Measurements from ENCODE around the gene MRPS10. TPM values are rescaled to one million over a fixed set of nuclear protein-coding genes. Genes with fewer than 3 reads are reported as not detected.
"Not testable (repeated sequence)": the region's sequence is repeated elsewhere in the genome, so short reads cannot be mapped to it uniquely, and the experiment has no call there.

Gene MRPS10
- total RNA-seq, 1 experiment from 2014 or later: 67.6 TPM

GRCh38 chr6:42203183-42203582 is 14.5 kb downstream of the MRPS10 start:
- H3K9me3 ChIP-seq (ENCODE audit: control insufficient read depth, insufficient read depth, low read depth, low read length): no peaks in the 10 kb centered on the region
- ATAC-seq (no peak), DNase-seq (ENCODE audit: low read depth, low spot score) (no peak)
- H3K4me1 ChIP-seq (ENCODE audit: control insufficient read depth, insufficient read depth, low read length): peaks cover 5% of the 10 kb centered on the region; the same call in 1 of the 2 replicates
- intact Hi-C loops (cut with micrococcal nuclease; ENCODE audit: unreplicated experiment): no loop called here
- ChIA-PET CTCF (interaction anchor here (1.0 kb wide), 1 partner anchor 329 kb away, joined by 3 read pairs; no protein-coding TSS in a partner anchor), POLR2A (interaction anchor here (0.6 kb wide), 2 partner anchors 41 to 54 kb away, joined by 3 to 6 read pairs; no protein-coding TSS in a partner anchor)
- in situ Hi-C loops (cut with HindIII; ENCODE audit: low pct_unique_long_range_greater_than_20kb, low sequenced_read_pairs): no loop called here
- H3K4me3 ChIP-seq (ENCODE audit: low read depth in 2 of 2, low read length in 2 of 2): no peak overlapping the region
- BruUV-seq (replicated peaks): no TSS peak
- no peaks in the 10 kb centered on the region for H3K27me3 ChIP-seq (ENCODE audit: control insufficient read depth, insufficient read depth, low read length)
- no peak for TF ChIP-seq SIN3A (IDR thresholded peaks at IDR 0.05; ENCODE audit: borderline replicate concordance, insufficient read depth, low read depth, low read length)
- no peak for TF ChIP-seq POLR2AphosphoS5 (IDR thresholded peaks at IDR 0.05; ENCODE audit: low read depth, low read length)
- TF ChIP-seq, protein P1, sequence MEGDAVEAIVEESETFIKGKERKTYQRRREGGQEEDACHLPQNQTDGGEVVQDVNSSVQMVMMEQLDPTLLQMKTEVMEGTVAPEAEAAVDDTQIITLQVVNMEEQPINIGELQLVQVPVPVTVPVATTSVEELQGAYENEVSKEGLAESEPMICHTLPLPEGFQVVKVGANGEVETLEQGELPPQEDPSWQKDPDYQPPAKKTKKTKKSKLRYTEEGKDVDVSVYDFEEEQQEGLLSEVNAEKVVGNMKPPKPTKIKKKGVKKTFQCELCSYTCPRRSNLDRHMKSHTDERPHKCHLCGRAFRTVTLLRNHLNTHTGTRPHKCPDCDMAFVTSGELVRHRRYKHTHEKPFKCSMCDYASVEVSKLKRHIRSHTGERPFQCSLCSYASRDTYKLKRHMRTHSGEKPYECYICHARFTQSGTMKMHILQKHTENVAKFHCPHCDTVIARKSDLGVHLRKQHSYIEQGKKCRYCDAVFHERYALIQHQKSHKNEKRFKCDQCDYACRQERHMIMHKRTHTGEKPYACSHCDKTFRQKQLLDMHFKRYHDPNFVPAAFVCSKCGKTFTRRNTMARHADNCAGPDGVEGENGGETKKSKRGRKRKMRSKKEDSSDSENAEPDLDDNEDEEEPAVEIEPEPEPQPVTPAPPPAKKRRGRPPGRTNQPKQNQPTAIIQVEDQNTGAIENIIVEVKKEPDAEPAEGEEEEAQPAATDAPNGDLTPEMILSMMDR (IDR thresholded peaks at IDR 0.05): no peak
- no peak for TF ChIP-seq TCF7L2 (IDR thresholded peaks at IDR 0.05; ENCODE audit: low read depth, low read length)
- TF ChIP-seq, protein P2, sequence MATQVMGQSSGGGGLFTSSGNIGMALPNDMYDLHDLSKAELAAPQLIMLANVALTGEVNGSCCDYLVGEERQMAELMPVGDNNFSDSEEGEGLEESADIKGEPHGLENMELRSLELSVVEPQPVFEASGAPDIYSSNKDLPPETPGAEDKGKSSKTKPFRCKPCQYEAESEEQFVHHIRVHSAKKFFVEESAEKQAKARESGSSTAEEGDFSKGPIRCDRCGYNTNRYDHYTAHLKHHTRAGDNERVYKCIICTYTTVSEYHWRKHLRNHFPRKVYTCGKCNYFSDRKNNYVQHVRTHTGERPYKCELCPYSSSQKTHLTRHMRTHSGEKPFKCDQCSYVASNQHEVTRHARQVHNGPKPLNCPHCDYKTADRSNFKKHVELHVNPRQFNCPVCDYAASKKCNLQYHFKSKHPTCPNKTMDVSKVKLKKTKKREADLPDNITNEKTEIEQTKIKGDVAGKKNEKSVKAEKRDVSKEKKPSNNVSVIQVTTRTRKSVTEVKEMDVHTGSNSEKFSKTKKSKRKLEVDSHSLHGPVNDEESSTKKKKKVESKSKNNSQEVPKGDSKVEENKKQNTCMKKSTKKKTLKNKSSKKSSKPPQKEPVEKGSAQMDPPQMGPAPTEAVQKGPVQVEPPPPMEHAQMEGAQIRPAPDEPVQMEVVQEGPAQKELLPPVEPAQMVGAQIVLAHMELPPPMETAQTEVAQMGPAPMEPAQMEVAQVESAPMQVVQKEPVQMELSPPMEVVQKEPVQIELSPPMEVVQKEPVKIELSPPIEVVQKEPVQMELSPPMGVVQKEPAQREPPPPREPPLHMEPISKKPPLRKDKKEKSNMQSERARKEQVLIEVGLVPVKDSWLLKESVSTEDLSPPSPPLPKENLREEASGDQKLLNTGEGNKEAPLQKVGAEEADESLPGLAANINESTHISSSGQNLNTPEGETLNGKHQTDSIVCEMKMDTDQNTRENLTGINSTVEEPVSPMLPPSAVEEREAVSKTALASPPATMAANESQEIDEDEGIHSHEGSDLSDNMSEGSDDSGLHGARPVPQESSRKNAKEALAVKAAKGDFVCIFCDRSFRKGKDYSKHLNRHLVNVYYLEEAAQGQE (IDR thresholded peaks at IDR 0.05; ENCODE audit: insufficient read depth in 1 of 2, low read depth in 2 of 2, low read length in 1 of 2): no peak
- 0 out of 2 replicates have a peak overlapping the region, but pooled peaks have one; percentile 17 for H3K27ac ChIP-seq (ENCODE audit: low read length)
- peaks cover 4% of the 10 kb centered on the region; the same call in 1 of the 2 replicates for H3K36me3 ChIP-seq (ENCODE audit: control insufficient read depth, insufficient read depth, low read length)

GRCh38 chr6:42202131-42202915 is 15.3 kb downstream of the MRPS10 start:
- H3K9me3 ChIP-seq (ENCODE audit: control insufficient read depth, insufficient read depth, low read depth, low read length); intact Hi-C loops (cut with micrococcal nuclease; ENCODE audit: unreplicated experiment); in situ Hi-C loops (cut with HindIII; ENCODE audit: low pct_unique_long_range_greater_than_20kb, low sequenced_read_pairs); DNase-seq (ENCODE audit: low read depth, low spot score); H3K27me3 ChIP-seq (ENCODE audit: control insufficient read depth, insufficient read depth, low read length); H3K36me3 ChIP-seq (ENCODE audit: control insufficient read depth, insufficient read depth, low read length); H3K4me1 ChIP-seq (ENCODE audit: control insufficient read depth, insufficient read depth, low read length); BruUV-seq (replicated peaks); ATAC-seq; H3K4me3 ChIP-seq (ENCODE audit: low read depth in 2 of 2, low read length in 2 of 2); POLR2A ChIA-PET: not testable (repeated sequence)
- CTCF ChIA-PET: interaction anchor here (1.0 kb wide), 1 partner anchor 330 kb away, joined by 3 read pairs; no protein-coding TSS in a partner anchor
- TF ChIP-seq POLR2AphosphoS5 (IDR thresholded peaks at IDR 0.05; ENCODE audit: low read depth, low read length): peak; percentile 30; the same call in 1 of the 2 replicates
- H3K27ac ChIP-seq (ENCODE audit: low read length): peak overlapping the region; percentile 45; the same call in 1 of the 2 replicates

GRCh38 chr6:42201382-42201781 is 16.3 kb downstream of the MRPS10 start:
- H3K27me3 ChIP-seq (ENCODE audit: control insufficient read depth, insufficient read depth, low read length): no peaks in the 10 kb centered on the region
- intact Hi-C loops (cut with micrococcal nuclease; ENCODE audit: unreplicated experiment) (no loop called here), in situ Hi-C loops (cut with HindIII; ENCODE audit: low pct_unique_long_range_greater_than_20kb, low sequenced_read_pairs) (no loop called here)
- CTCF ChIA-PET: no interaction called here
- H3K36me3 ChIP-seq (ENCODE audit: control insufficient read depth, insufficient read depth, low read length): no peaks in the 10 kb centered on the region
- H3K4me1 ChIP-seq (ENCODE audit: control insufficient read depth, insufficient read depth, low read length): peaks cover 5% of the 10 kb centered on the region; the same call in 1 of the 2 replicates
- TF ChIP-seq, protein P2 (IDR thresholded peaks at IDR 0.05; ENCODE audit: insufficient read depth in 1 of 2, low read depth in 2 of 2, low read length in 1 of 2): no peak
- no peak for TF ChIP-seq SIN3A (IDR thresholded peaks at IDR 0.05; ENCODE audit: borderline replicate concordance, insufficient read depth, low read depth, low read length)
- TF ChIP-seq TCF7L2 (IDR thresholded peaks at IDR 0.05; ENCODE audit: low read depth, low read length): no peak
- TF ChIP-seq POLR2AphosphoS5 (IDR thresholded peaks at IDR 0.05; ENCODE audit: low read depth, low read length): no peak
- TF ChIP-seq, protein P1 (IDR thresholded peaks at IDR 0.05): no peak
- BruUV-seq (replicated peaks): no TSS peak
- no peak overlapping the region for H3K4me3 ChIP-seq (ENCODE audit: low read depth in 2 of 2, low read length in 2 of 2)
- peak overlapping the region; percentile 32 for H3K27ac ChIP-seq (ENCODE audit: low read length)
- ATAC-seq: no peak
- no peak for DNase-seq (ENCODE audit: low read depth, low spot score)
- POLR2A ChIA-PET: no interaction called here
- H3K9me3 ChIP-seq (ENCODE audit: control insufficient read depth, insufficient read depth, low read depth, low read length): no peaks in the 10 kb centered on the region

Measured in Panc1 (cell line).